HL-60 (cell line): ENCODE data around the gene ZNF316.
"Not testable (repeated sequence)": the region's sequence is repeated elsewhere in the genome, so short reads cannot be mapped to it uniquely, and the experiment has no call there.

Experiments
- DNase-seq, 2 experiments: peaks; one replicate each; pipeline ENCODE4 v3.0.0-alpha.2; 2010 to 2020; ENCODE audit warnings: low read depth in 1 of 2, low spot score in 1 of 2
- H3K27ac ChIP-seq: fragments of 250-450 bp; sonication (Bioruptor Pico); replicated peaks from 2 replicates; pipeline ENCODE4 v1.5.1; 2020; ENCODE audit warnings: mild to moderate bottlenecking, moderate library complexity
- H3K27me3 ChIP-seq: fragments of 250-450 bp; sonication (Bioruptor Pico); 2 replicates; pipeline ENCODE4 v1.5.1; 2021; ENCODE audit warnings: mild to moderate bottlenecking, moderate library complexity; ENCODE audit not compliant: insufficient read depth, poor library complexity, severe bottlenecking
- H3K4me3 ChIP-seq: replicated peaks from 2 replicates; pipeline ENCODE4 v1.5.1; 2011; ENCODE audit warnings: mild to moderate bottlenecking, control low read depth, low read length; ENCODE audit not compliant: insufficient read depth
- CTCF ChIP-seq: IDR thresholded peaks from one replicate; pipeline ENCODE4 v1.5.1; 2011; ENCODE audit warnings: low read length, control low read depth, inconsistent platforms; ENCODE audit not compliant: insufficient read depth
- GABPA ChIP-seq: IDR thresholded peaks from 2 replicates; pipeline ENCODE4 v1.6.1; 2012; ENCODE audit warnings: low read depth
- POLR2AphosphoS5 ChIP-seq: IDR thresholded peaks from 2 replicates; pipeline ENCODE4 v1.6.1; 2012; ENCODE audit warnings: low read depth
- SPI1 ChIP-seq: IDR thresholded peaks from 2 replicates; pipeline ENCODE4 v1.6.1; 2012; ENCODE audit warnings: low read depth, mild to moderate bottlenecking, borderline replicate concordance
- TF ChIP-seq, protein P1 (sequence below): IDR thresholded peaks from 2 replicates; pipeline ENCODE4 v1.6.1; 2012; ENCODE audit warnings: low read depth; ENCODE audit not compliant: insufficient replicate concordance

Gene ZNF316

DNA sequence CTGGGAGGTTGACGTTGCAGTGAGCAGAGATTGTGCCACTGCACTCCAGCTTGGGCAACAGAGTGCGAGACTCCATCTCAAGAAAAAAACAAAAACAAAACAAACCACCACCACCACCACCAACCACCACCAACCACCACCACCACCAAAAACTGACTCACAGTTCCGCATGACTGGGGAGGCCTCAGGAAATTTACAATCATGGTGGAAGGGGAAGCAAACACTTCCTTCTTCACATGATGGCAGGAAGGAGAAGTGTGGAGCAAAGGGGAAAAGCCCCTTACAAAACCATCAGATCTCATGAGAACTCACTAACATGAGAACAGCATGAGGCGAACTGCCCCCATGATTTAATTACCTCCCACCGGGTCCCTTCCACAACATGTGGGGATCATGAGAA is 2.1 kb upstream of the ZNF316 start:
- H3K27me3 ChIP-seq, H3K4me3 ChIP-seq: not testable (repeated sequence)
- TF ChIP-seq SPI1 = peak; percentile 91
- TF ChIP-seq POLR2AphosphoS5 = peak; percentile 54; the same call in 1 of the 2 replicates
- TF ChIP-seq GABPA = 0 out of 2 replicates have a peak, but pooled peaks have one; percentile 35
- DNase-seq = peak; percentile 61 to 90
- peak overlapping the region; percentile 73 for H3K27ac ChIP-seq

DNA sequence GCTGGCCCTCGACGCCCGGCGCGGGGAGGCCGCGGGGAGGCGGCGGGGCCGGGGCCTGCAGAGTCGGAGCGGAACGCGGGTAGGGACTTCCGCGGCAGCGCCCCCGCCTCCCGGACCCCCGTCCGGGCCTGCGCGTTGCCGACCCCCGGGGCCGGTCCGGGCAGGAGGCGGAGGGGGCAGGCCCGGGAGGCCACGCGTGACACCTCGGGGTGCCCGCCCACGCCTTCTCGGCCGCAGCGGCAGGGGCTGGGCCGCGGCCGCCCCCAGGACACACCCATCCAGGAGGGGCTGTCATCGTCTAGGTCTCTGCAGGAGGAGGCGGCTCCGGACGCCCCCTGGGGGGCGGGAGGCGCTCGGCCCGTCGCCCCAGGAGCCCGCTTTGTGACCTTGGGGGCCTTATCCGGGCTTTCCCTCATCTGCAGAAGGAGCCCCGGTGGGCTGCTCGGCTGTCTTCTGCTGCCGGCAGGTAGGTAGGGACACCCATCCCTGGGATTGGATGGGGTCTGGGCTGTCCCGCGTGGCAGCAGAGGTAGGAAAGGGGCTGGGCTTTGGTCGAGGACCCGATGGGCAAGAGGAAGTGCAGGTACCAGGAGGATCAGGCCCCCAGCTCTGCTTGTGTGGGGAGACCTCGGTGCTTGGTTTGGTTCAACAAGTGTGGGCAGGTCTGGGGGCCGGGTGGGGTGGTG is 569 bp downstream of the ZNF316 start:
- DNase-seq = peak in 1 of 2 experiments; percentile 32
- H3K4me3 ChIP-seq = peak overlapping the region; percentile 78
- H3K27ac ChIP-seq = peak overlapping the region; percentile 44
- no peak for TF ChIP-seq GABPA
- TF ChIP-seq SPI1 = peak; percentile 75; the same call in 1 of the 2 replicates
- TF ChIP-seq, protein P1, sequence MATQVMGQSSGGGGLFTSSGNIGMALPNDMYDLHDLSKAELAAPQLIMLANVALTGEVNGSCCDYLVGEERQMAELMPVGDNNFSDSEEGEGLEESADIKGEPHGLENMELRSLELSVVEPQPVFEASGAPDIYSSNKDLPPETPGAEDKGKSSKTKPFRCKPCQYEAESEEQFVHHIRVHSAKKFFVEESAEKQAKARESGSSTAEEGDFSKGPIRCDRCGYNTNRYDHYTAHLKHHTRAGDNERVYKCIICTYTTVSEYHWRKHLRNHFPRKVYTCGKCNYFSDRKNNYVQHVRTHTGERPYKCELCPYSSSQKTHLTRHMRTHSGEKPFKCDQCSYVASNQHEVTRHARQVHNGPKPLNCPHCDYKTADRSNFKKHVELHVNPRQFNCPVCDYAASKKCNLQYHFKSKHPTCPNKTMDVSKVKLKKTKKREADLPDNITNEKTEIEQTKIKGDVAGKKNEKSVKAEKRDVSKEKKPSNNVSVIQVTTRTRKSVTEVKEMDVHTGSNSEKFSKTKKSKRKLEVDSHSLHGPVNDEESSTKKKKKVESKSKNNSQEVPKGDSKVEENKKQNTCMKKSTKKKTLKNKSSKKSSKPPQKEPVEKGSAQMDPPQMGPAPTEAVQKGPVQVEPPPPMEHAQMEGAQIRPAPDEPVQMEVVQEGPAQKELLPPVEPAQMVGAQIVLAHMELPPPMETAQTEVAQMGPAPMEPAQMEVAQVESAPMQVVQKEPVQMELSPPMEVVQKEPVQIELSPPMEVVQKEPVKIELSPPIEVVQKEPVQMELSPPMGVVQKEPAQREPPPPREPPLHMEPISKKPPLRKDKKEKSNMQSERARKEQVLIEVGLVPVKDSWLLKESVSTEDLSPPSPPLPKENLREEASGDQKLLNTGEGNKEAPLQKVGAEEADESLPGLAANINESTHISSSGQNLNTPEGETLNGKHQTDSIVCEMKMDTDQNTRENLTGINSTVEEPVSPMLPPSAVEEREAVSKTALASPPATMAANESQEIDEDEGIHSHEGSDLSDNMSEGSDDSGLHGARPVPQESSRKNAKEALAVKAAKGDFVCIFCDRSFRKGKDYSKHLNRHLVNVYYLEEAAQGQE = no peak
- H3K27me3 ChIP-seq = no peaks in the 10 kb centered on the region

GRCh38 chr7:6639032-6639431 is 1.9 kb downstream of the ZNF316 start:
- TF ChIP-seq, protein P1 = no peak
- no peak for TF ChIP-seq SPI1
- no peak for TF ChIP-seq GABPA
- TF ChIP-seq POLR2AphosphoS5 = no peak
- no peak for TF ChIP-seq CTCF
- H3K27ac ChIP-seq = no peak overlapping the region
- H3K27me3 ChIP-seq = no peaks in the 10 kb centered on the region
- no peak overlapping the region for H3K4me3 ChIP-seq
- DNase-seq = no peak

GRCh38 chr7:6639627-6640026 is 2.5 kb downstream of the ZNF316 start:
- TF ChIP-seq, protein P1 = no peak
- TF ChIP-seq GABPA = no peak
- no peak for TF ChIP-seq SPI1
- TF ChIP-seq POLR2AphosphoS5 = no peak
- no peak for TF ChIP-seq CTCF
- DNase-seq = no peak
- Histone ChIP-seq H3K27ac (no peak overlapping the region), H3K4me3 (no peak overlapping the region), H3K27me3 (no peaks in the 10 kb centered on the region)
